PC-3 (cell line): ENCODE measurements around the gene PSMA3. TPM values are rescaled to one million over a fixed set of nuclear protein-coding genes. Genes with fewer than 3 reads are reported as not detected.
A peak's percentile ranks its signal among the peaks of the same experiment; 100 is the strongest.

Source experiments
- ATAC-seq: fragments of 200-7000 bp; cut with Tn5 transposase; 2 replicates; pipeline ENCODE4 v1.9.1; 2020; ENCODE audit warnings: mild to moderate bottlenecking, moderate library complexity
- BruUV-seq: library from RNA; stranded (reverse); fragments of 400-500 nt; replicated peaks from 2 replicates; lab custom pipeline; 2021; lab: Mats Ljungman, UMichigan
- CTCF ChIA-PET: fragments of 300-600 bp; sonication (Branson Sonifier 250); formaldehyde crosslinking; loops from one replicate; lab custom pipeline; 2022; ENCODE audit warnings: antibody characterized with exemption; lab: Charles Lee
- POLR2A ChIA-PET: fragments of 300-600 bp; sonication (Branson Sonifier 250); formaldehyde crosslinking; loops from one replicate; lab custom pipeline; 2022; ENCODE audit warnings: antibody characterized with exemption; ENCODE audit not compliant: unreplicated experiment; lab: Charles Lee
- DNase-seq: peaks from one replicate; pipeline ENCODE4 v3.0.0-alpha.2; 2015
- H2AFZ ChIP-seq: fragments of 300-600 bp; sonication (generic); 2 replicates; pipeline ENCODE4 v1.6.0; 2016; ENCODE audit warnings: antibody characterized with exemption, low read length
- H3F3A ChIP-seq: fragments of 300-600 bp; sonication (generic); one replicate; pipeline ENCODE4 v1.6.0; 2017; ENCODE audit warnings: antibody characterized with exemption, low read length, control low read depth, mild to moderate bottlenecking; ENCODE audit not compliant: unreplicated experiment
- H3K27ac ChIP-seq: fragments of 300-600 bp; sonication (generic); 2 replicates; pipeline ENCODE4 v1.5.1; 2016; ENCODE audit warnings: mild to moderate bottlenecking, low read length
- H3K27me3 ChIP-seq: fragments of 300-600 bp; sonication (generic); 2 replicates; pipeline ENCODE4 v1.6.1; 2016; ENCODE audit warnings: low read length, mixed read lengths
- H3K36me3 ChIP-seq: fragments of 300-600 bp; sonication (generic); 2 replicates; pipeline ENCODE4 v1.6.1; 2016; ENCODE audit warnings: low read depth, mixed run types, low read length, mixed read lengths
- H3K4me1 ChIP-seq: fragments of 300-600 bp; sonication (generic); 2 replicates; pipeline ENCODE4 v1.5.1; 2016; ENCODE audit warnings: low read length; ENCODE audit not compliant: insufficient read depth
- H3K4me2 ChIP-seq: fragments of 300-600 bp; sonication (generic); 2 replicates; pipeline ENCODE4 v1.6.0; 2016; ENCODE audit warnings: low read length
- H3K4me3 ChIP-seq: fragments of 300-600 bp; sonication (generic); 2 replicates; pipeline ENCODE4 v1.5.1; 2016; ENCODE audit warnings: mild to moderate bottlenecking, low read length, mixed read lengths
- H3K79me2 ChIP-seq: fragments of 300-600 bp; sonication (generic); 2 replicates; pipeline ENCODE4 v1.6.1; 2017; ENCODE audit warnings: low read length, mixed read lengths
- H3K9ac ChIP-seq: fragments of 300-600 bp; sonication (generic); 2 replicates; pipeline ENCODE4 v1.6.0; 2016; ENCODE audit warnings: mild to moderate bottlenecking, low read length
- H3K9me2 ChIP-seq: fragments of 300-600 bp; sonication (generic); replicated peaks from 2 replicates; pipeline ENCODE4 v1.6.1; 2016; ENCODE audit warnings: mixed run types, low read length, mixed read lengths
- H3K9me3 ChIP-seq: fragments of 300-600 bp; sonication (generic); 2 replicates; pipeline ENCODE4 v1.6.1; 2016; ENCODE audit warnings: low read length, mixed read lengths
- H4K20me1 ChIP-seq: fragments of 300-600 bp; sonication (generic); 2 replicates; pipeline ENCODE4 v1.6.1; 2016; ENCODE audit warnings: low read length, mixed read lengths
- CTCF ChIP-seq: fragments of 300-600 bp; sonication (generic); conservative IDR thresholded peaks from 2 replicates; pipeline ENCODE4 v1.5.1; 2017; ENCODE audit warnings: antibody characterized with exemption, low read depth, mild to moderate bottlenecking, low read length
- EZH2 ChIP-seq: fragments of 300-600 bp; sonication (generic); IDR thresholded peaks from one replicate; pipeline ENCODE4 v1.6.1; 2017; ENCODE audit warnings: antibody characterized with exemption, mild to moderate bottlenecking, low read length; ENCODE audit not compliant: unreplicated experiment
- EZH2phosphoT487 ChIP-seq: fragments of 300-600 bp; sonication (generic); IDR thresholded peaks from 2 replicates; pipeline ENCODE4 v1.6.1; 2018; ENCODE audit warnings: mild to moderate bottlenecking, antibody characterized with exemption, low read length, borderline replicate concordance
- intact Hi-C: fragments of 100-400 bp; cut with micrococcal nuclease; formaldehyde crosslinking; loops from 2 replicates; pipeline ENCODE4 v1.9.0; 2023
- total RNA-seq: library from RNA; depleted of rRNA; stranded (reverse); fragments of >200 nt; gene quantifications from 2 replicates; pipeline ENCODE4 v1.2.3, GENCODE V29; 2014

PSMA3 gene
- total RNA-seq, 1 experiment from 2014 or later = 669 TPM

GRCh38 chr14:58200480-58200841 is 44.2 kb upstream of the PSMA3 start:
- TF ChIP-seq EZH2 = no peak
- no peak for TF ChIP-seq EZH2phosphoT487
- TF ChIP-seq CTCF = no peak
- Histone ChIP-seq H4K20me1 (no peaks in the 10 kb centered on the region), H3K9me3 (no peaks in the 10 kb centered on the region), H3K9me2 (no peaks in the 10 kb centered on the region), H3K79me2 (peaks cover 26% of the 10 kb centered on the region), H3K4me3 (peak overlapping the region; percentile 88), H3K36me3 (peaks cover 10% of the 10 kb centered on the region; the same call in 1 of the 2 replicates), H3K4me1 (peaks cover 15% of the 10 kb centered on the region; the same call in 1 of the 2 replicates), H3K27me3 (peaks cover 10% of the 10 kb centered on the region; the same call in 1 of the 2 replicates), H3K27ac (peak overlapping the region; percentile 55), H2AFZ (peak overlapping the region; percentile 83), H3K4me2 (peak overlapping the region; percentile 87), H3K9ac (peak overlapping the region; percentile 84), H3F3A (no peaks in the 10 kb centered on the region)
- intact Hi-C loops = loop anchor here (2.0 kb wide), 2 partner anchors 48 to 98 kb away; partner anchors contain the start of genes ARID4A and ARMH4
- peak; percentile 41 for DNase-seq
- POLR2A ChIA-PET = interaction anchor here (1.5 kb wide), 1 partner anchor 98 kb away, joined by 4 read pairs; the partner anchor contains the start of gene ARID4A
- TSS peak; percentile 73 for BruUV-seq
- CTCF ChIA-PET = no interaction called here
- peak; percentile 5 for ATAC-seq

- Histone ChIP-seq H3K79me2 (peaks cover 26% of the 10 kb centered on the region), H3K4me1 (peaks cover 15% of the 10 kb centered on the region; the same call in 1 of the 2 replicates), H3K9ac (peak overlapping the region; percentile 84), H3F3A (no peaks in the 10 kb centered on the region), H3K27ac (no peak overlapping the region), H3K9me2 (no peaks in the 10 kb centered on the region), H3K36me3 (peaks cover 10% of the 10 kb centered on the region; the same call in 1 of the 2 replicates), H3K9me3 (no peaks in the 10 kb centered on the region), H3K27me3 (peaks cover 7% of the 10 kb centered on the region; the same call in 1 of the 2 replicates), H2AFZ (peak overlapping the region; percentile 83), H3K4me2 (peak overlapping the region; percentile 87), H4K20me1 (no peaks in the 10 kb centered on the region), H3K4me3 (peak overlapping the region; percentile 88)
- intact Hi-C loops = loop anchor here (2.0 kb wide), 2 partner anchors 48 to 98 kb away; partner anchors contain the start of genes ARID4A and ARMH4
- BruUV-seq = no TSS peak
- ChIA-PET POLR2A (no interaction called here), CTCF (no interaction called here)
- no peak for TF ChIP-seq CTCF
- no peak for TF ChIP-seq EZH2phosphoT487
- TF ChIP-seq EZH2 = no peak
- no peak for ATAC-seq
- DNase-seq = no peak
Measured at GRCh38 chr14:58200846-58201245, 43.8 kb upstream of the PSMA3 start.

- Histone ChIP-seq H3K9ac (no peak overlapping the region), H3K9me2 (no peaks in the 10 kb centered on the region), H3K4me2 (no peak overlapping the region), H2AFZ (no peak overlapping the region), H4K20me1 (no peaks in the 10 kb centered on the region), H3K79me2 (no peaks in the 10 kb centered on the region), H3K27me3 (no peaks in the 10 kb centered on the region), H3K4me1 (no peaks in the 10 kb centered on the region), H3K27ac (no peak overlapping the region), H3K36me3 (peaks cover 58% of the 10 kb centered on the region), H3F3A (no peaks in the 10 kb centered on the region), H3K4me3 (no peak overlapping the region), H3K9me3 (no peaks in the 10 kb centered on the region)
- intact Hi-C loops = no loop called here
- no TSS peak for BruUV-seq
- ATAC-seq (no peak), DNase-seq (no peak)
- POLR2A ChIA-PET = no interaction called here
- TF ChIP-seq CTCF = no peak
- TF ChIP-seq EZH2 = no peak
- TF ChIP-seq EZH2phosphoT487 = no peak
- CTCF ChIA-PET = no interaction called here
Measured at GRCh38 chr14:58213176-58213575, 31.5 kb upstream of the PSMA3 start.
